GM21786 (cell line): Measurements from ENCODE around the gene AFF3.
"Not testable (repeated sequence)": the region's sequence is repeated elsewhere in the genome, so short reads cannot be mapped to it uniquely, and the experiment has no call there.

ENCODE experiments used
- ATAC-seq: cut with Tn5 transposase; IDR thresholded peaks from one replicate; pipeline ENCODE4 v1.9.1; 2021; ENCODE audit not compliant: unreplicated experiment

The AFF3 gene

GRCh38 chr2:100142393-100142792, at the start of gene AFF3:
Gene AFF3 (minus strand): TSS chr2:100142590. CDS start chr2:100104454, 38,136 bp downstream.
- ATAC-seq, result peak; percentile 98

GRCh38 chr2:100189387-100189786, 47.0 kb upstream of the AFF3 start:
- no peak for ATAC-seq

GRCh38 chr2:100188326-100188725, 45.9 kb upstream of the AFF3 start:
- ATAC-seq, result no peak

- ATAC-seq, result no peak
Measured at GRCh38 chr2:100186126-100186525, 43.7 kb upstream of the AFF3 start.

GRCh38 chr2:100185516-100185915, 43.1 kb upstream of the AFF3 start:
- ATAC-seq, result no peak

GRCh38 chr2:100185105-100185504, 42.7 kb upstream of the AFF3 start:
- ATAC-seq, result no peak

- no peak for ATAC-seq
Measured at GRCh38 chr2:100184055-100184737, 41.8 kb upstream of the AFF3 start.

GRCh38 chr2:100182494-100183361, 40.3 kb upstream of the AFF3 start:
- ATAC-seq, result no peak

GRCh38 chr2:100180503-100180902, 38.1 kb upstream of the AFF3 start:
- no peak for ATAC-seq

GRCh38 chr2:100179806-100180205, 37.4 kb upstream of the AFF3 start:
- no peak for ATAC-seq

- ATAC-seq, result no peak
Measured at GRCh38 chr2:100178864-100179263, 36.5 kb upstream of the AFF3 start.

GRCh38 chr2:100178085-100178788, 35.8 kb upstream of the AFF3 start:
- ATAC-seq, result no peak

GRCh38 chr2:100176925-100177324, 34.5 kb upstream of the AFF3 start:
- no peak for ATAC-seq

GRCh38 chr2:100174026-100174431, 31.6 kb upstream of the AFF3 start:
- ATAC-seq, result no peak

GRCh38 chr2:100166701-100167100, 24.3 kb upstream of the AFF3 start:
- no peak for ATAC-seq

GRCh38 chr2:100163605-100164004, 21.2 kb upstream of the AFF3 start:
- no peak for ATAC-seq

- no peak for ATAC-seq
Measured at GRCh38 chr2:100161945-100162620, 19.7 kb upstream of the AFF3 start.

GRCh38 chr2:100160396-100160795, 18.0 kb upstream of the AFF3 start:
- ATAC-seq, result no peak

GRCh38 chr2:100151832-100152231, 9.4 kb upstream of the AFF3 start:
- not testable (repeated sequence) for ATAC-seq

GRCh38 chr2:100151310-100151709, 8.9 kb upstream of the AFF3 start:
- no peak for ATAC-seq

- ATAC-seq, result no peak
Measured at GRCh38 chr2:100148883-100149282, 6.5 kb upstream of the AFF3 start.
